Measurements from ENCODE around the gene ADPRM. TPM values are rescaled to one million over a fixed set of nuclear protein-coding genes. Genes with fewer than 3 reads are reported as not detected.

The ADPRM gene
- total RNA-seq, 1 experiment from 2014 or later = 7.9 TPM

DNA sequence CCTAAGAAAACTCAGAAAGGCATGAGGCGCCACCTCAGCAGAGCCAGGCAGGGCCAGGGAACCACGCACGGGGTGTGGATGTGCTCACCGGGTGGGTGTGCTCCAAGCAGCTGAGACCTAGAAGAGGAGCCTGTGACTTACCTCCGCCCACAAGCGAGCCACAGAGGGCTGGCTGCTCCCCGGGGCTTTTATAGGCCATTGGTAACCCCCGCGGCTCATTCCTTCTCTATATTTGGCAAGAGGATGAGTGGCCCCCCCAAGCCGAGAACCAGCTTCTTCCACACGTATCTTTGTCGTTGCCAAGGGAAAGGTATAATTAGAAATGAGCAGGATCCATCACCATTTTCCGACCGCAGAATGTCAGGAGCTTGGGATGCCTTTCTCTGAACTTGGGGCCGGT, 40.2 kb upstream of the ADPRM start, which contains the start of gene MYH3:
Gene MYH3 (minus strand): TSS at position 162 of the 400 bp plus-strand sequence. CDS start 2,245 bp downstream, outside the sequence.
- ChIA-PET POLR2A (no interaction called here), RAD21 (ENCODE audit: low non-redundant PET in 1 of 2, low total read pairs in 2 of 2, uncharacterized antibody in 2 of 2, unreplicated experiment in 2 of 2) (no interaction called here), CTCF (no interaction called here)
- no peak within 1 kb of the TSS for H3K4me2 ChIP-seq (ENCODE audit: low read length)
- TF ChIP-seq, protein P1, sequence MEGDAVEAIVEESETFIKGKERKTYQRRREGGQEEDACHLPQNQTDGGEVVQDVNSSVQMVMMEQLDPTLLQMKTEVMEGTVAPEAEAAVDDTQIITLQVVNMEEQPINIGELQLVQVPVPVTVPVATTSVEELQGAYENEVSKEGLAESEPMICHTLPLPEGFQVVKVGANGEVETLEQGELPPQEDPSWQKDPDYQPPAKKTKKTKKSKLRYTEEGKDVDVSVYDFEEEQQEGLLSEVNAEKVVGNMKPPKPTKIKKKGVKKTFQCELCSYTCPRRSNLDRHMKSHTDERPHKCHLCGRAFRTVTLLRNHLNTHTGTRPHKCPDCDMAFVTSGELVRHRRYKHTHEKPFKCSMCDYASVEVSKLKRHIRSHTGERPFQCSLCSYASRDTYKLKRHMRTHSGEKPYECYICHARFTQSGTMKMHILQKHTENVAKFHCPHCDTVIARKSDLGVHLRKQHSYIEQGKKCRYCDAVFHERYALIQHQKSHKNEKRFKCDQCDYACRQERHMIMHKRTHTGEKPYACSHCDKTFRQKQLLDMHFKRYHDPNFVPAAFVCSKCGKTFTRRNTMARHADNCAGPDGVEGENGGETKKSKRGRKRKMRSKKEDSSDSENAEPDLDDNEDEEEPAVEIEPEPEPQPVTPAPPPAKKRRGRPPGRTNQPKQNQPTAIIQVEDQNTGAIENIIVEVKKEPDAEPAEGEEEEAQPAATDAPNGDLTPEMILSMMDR (IDR thresholded peaks at IDR 0.05 in 2 of 3, conservative IDR thresholded peaks at IDR 0.05 in 1 of 3; ENCODE audit: borderline replicate concordance in 1 of 3, insufficient read depth in 1 of 3, low read depth in 2 of 3, low read length in 2 of 3) = no peak
- no peak for TF ChIP-seq ZNF274 (IDR thresholded peaks at IDR 0.05; ENCODE audit: low read depth, low read length)
- TF ChIP-seq CBX3 (IDR thresholded peaks at IDR 0.05; ENCODE audit: low read depth) = no peak
- no peak for TF ChIP-seq EGR1 (IDR thresholded peaks at IDR 0.05; ENCODE audit: low read depth)
- TF ChIP-seq SRF (IDR thresholded peaks at IDR 0.05; ENCODE audit: low read depth) = no peak
- TF ChIP-seq JUND (IDR thresholded peaks at IDR 0.05) = no peak
- TF ChIP-seq EZH2 (IDR thresholded peaks at IDR 0.05) = no peak
- no peak for TF ChIP-seq YY1 (IDR thresholded peaks at IDR 0.05; ENCODE audit: extremely low read depth, insufficient replicate concordance, low read depth, low read length)
- TF ChIP-seq, protein P2, sequence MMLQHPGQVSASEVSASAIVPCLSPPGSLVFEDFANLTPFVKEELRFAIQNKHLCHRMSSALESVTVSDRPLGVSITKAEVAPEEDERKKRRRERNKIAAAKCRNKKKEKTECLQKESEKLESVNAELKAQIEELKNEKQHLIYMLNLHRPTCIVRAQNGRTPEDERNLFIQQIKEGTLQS (IDR thresholded peaks at IDR 0.05) = no peak
- TF ChIP-seq RAD21 (IDR thresholded peaks at IDR 0.05; ENCODE audit: low read depth) = no peak
- no peak for TF ChIP-seq POLR2AphosphoS5 (IDR thresholded peaks at IDR 0.05; ENCODE audit: low read depth, low read length)
- no peak for TF ChIP-seq SP1 (IDR thresholded peaks at IDR 0.05; ENCODE audit: low read depth)
- H3K9me3 ChIP-seq (ENCODE audit: control insufficient read depth in 1 of 2, insufficient read depth in 1 of 2, low read depth in 1 of 2, low read length in 2 of 2) = no peaks in the 10 kb centered on the region
- no peaks in the 10 kb centered on the region for H3K4me1 ChIP-seq (ENCODE audit: control insufficient read depth in 1 of 2, insufficient read depth in 2 of 2, low read length in 2 of 2)
- H3K27ac ChIP-seq (ENCODE audit: low read depth, low read length) = no peak within 1 kb of the TSS
- H2AFZ ChIP-seq (ENCODE audit: low read depth, low read length, poor library complexity, severe bottlenecking) = no peak within 1 kb of the TSS
- H3K27me3 ChIP-seq (ENCODE audit: insufficient read depth, low read length) = no peaks in the 10 kb centered on the region
- BruUV-seq (replicated peaks) = no TSS peak
- no peaks in the 10 kb centered on the region for H4K20me1 ChIP-seq (ENCODE audit: insufficient read depth)
- H3K36me3 ChIP-seq (ENCODE audit: control insufficient read depth in 1 of 2, insufficient read depth in 2 of 2, low read length in 2 of 2) = no peaks in the 10 kb centered on the region
- intact Hi-C loops (cut with micrococcal nuclease) = no loop called here
- no peak for DNase-seq (ENCODE audit: low read depth, low spot score)
- H3K4me3 ChIP-seq (replicated peaks in 1 of 2; ENCODE audit: low read depth in 1 of 2, low read length in 2 of 2) = no peak within 1 kb of the TSS
- H3K9ac ChIP-seq (ENCODE audit: low read length) = no peak within 1 kb of the TSS
- H3K79me2 ChIP-seq (ENCODE audit: insufficient read depth, low read length) = no peaks in the 10 kb centered on the region
- no peaks in the 10 kb centered on the region for H3K9me2 ChIP-seq (ENCODE audit: insufficient read depth)
- no peak for ATAC-seq
